ENCODE measurements around the gene FBRS.
A peak's percentile ranks its signal among the peaks of the same experiment; 100 is the strongest.
"Not testable (repeated sequence)": the region's sequence is repeated elsewhere in the genome, so short reads cannot be mapped to it uniquely, and the experiment has no call there.

The FBRS gene

DNA sequence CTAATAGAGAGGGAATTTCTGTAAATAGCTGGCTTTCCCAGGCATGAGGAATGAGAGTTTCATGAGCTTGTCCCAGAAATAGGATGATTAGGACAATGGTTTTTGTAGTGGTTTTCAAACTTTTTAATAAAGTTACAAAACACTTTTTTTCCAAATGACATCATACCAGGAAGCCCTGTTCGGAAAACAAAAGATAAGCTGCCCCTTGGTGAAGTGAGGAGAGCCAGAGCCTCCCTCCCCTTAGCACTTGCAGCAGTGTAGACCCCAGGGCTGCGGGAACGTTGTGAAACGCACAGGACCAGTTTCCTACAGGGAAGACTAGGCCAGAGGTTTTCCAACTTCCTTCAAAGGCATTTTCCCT is 7.6 kb downstream of the FBRS start:
- DNase-seq = no peak

DNA sequence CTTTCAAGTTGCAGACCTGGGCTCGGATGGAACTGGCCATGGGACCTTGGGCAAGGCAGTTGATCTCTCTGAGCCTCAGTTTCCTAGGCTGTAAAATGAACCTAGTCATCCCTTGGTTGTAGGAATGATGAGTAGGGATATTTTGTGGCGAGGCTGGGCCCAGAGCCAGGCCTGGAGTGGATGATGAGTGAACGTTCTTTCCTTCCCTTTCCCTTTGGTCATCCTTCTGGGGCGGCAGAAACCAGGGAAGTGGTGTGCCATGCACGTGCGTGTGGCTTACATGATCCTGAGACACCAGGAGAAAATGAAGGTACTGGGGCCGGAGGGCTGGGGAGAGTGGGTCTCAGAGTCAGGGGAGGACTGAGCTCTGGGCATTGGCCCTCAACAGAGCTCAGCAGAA is 8.4 kb downstream of the FBRS start:
- no peak for DNase-seq

DNA sequence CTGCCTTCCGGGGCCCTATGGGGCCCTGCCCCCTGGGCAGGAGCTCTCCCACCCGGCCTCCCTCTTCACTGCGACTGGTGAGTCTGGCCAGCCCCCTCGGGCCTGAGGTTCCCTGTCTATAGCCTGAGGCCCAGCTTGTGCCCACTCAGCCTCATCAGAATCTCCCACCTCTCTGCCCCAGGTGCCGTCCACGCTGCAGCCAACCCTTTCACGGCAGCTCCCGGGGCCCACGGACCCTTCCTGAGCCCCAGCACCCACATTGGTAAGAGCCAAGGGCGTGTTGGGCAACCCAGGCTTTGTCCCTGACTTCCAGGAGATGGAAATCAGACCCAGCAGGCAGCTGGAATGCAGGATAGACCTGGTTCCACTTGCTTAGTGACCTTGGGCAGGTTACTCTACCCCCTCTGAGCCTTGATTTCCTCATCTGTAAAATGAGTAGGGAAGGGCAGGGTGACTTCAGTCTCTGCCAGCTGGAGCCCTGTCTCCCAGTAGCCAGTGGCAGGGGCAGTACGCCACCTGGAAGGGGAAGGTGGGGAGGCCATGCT is 9.2 kb downstream of the FBRS start:
- DNase-seq = no peak

DNA sequence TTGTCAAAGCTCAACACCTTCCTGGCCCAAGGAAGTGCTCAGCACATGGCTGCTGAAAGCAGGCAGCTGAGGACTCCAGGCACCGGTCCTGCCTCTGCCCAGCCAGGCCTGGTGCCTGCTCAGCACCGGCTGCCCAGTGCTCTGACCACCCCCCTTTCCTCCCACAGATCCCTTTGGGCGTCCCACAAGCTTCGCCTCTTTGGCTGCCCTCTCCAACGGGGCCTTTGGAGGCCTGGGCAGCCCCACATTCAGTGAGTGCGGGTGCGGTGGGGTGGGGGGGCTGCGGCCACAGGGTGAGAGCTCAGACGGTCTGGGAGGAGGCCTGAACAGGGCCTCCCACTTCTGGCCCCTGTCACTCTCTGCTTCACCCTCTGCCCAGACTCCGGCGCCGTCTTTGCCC is 10.2 kb downstream of the FBRS start:
- DNase-seq = no peak

DNA sequence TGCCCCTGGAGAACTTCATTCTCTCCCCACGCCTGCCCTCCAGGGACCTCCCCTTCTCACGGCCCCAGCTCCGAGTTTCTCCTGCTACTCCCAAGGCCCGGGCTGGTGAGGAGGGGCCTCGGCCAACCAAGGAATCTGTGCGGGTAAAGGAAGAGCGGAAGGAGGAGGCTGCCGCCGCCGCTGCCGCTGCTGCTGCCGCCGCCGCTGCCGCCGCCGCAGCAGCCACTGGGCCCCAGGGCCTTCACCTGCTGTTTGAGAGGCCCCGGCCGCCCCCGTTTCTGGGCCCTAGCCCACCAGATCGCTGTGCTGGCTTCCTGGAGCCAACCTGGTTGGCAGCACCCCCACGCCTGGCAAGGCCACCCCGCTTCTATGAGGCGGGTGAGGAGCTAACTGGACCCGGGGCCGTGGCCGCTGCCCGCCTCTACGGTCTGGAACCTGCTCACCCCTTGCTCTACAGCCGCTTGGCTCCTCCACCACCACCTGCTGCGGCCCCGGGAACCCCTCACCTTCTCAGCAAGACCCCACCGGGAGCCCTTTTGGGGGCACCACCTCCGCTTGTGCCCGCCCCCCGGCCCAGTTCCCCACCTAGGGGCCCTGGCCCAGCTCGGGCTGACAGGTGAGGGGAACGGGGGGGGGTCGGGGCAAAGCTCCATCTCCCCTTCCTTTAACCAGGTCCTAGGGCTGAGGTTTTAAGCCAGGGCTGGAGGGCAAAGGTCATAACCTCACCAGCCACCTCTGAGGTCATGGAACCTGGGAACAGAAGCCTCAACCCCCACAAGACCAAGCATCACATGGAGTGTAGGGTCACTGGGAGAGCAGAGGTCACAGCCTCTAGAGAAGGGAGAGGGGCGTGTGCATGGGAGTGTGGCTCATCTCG is 11.0 kb downstream of the FBRS start:
- DNase-seq = no peak

DNA sequence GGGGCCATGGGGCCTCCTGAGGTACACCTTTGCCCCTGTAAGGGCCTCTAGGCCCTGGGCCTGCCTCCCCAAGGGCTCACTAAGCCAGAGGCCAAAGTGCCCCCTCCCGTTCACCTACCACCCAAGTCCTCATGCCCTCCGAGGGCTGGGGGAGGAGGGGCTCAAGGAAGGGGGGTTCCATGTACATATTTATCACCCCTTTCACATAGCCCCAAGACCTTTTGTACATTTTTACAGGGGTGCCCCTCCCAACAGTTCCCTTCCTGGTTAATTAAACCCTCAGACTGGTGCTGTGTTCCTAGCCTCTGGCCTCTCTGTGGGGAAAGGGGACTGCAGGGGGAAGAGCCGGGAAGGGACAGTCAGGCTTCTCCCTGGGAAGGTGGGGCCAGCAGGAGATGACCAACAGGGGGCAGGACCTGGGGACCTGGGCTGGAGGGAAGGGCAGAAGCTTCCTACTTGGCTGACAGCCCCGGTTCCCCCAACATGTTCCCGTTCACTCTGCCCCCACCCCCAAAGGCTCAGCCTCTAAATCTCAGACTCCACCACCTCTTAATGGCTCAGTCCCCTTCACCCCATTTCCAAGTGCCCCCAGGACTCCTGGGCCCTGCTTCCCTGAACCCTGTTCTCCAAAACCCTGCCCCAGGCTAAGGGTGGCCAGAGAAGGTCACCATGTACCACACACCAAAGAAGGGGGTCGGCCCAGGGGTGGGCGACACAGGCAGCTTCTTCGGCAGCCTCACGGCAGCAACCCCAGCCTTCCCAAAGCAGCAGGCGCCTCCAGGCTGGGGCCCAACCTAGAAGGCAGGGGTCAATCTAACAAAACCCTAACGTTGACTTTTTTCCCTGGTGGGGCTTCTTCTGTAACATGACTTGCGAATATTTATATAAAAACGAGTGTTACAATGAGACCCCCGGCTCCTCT is 11.9 kb downstream of the FBRS start:
- DNase-seq = no peak

DNA sequence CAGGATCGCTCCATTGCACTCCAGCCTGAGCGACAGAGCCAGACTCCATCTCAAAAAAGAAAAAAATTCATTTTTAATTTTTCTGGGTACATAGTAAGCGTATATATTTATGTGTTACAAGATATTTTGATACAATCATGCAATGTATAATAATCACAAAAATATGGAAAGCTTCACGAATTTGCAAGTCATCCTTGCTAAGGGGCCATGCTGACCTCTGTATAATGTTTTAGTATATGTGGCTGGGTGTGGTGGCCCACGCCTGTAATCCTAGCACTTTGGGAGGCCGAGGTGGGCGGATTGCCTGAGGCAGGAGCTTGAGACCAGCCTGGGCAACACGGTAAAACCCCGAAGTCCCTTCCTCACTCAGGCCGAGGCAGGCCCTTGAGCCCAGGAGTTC is 16.9 kb downstream of the FBRS start:
- no peak for DNase-seq

DNA sequence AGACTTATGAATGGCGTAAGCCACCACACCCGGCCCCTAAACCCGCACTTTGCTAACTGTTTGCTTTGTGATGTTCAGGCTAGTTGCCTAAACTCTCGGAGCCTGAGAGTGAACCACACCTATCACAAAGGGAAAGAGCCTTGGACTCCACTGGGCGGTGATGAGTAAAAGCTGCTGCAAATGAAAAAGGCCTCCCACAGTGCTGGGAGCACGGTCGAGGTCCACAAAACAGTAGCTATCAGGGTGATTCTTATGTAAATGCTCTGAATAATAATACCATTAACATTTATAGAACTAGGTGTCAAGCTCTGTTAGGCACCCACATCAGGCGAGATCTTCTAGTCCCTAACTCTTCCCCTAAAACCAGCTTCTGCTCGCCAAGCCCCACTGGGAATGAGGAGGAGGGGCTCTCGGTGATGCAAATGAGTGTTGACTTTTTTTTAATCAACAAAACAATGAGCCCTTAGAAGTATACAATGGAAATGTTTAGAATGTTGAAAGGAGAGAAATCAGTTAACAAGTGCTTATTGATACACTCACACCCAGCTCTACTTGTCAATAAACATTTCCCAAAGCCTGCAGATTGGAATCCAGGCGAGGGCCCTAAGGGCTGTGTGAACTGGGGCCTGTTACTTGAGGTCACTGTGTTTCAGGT is 19.8 kb downstream of the FBRS start:
- DNase-seq = no peak

DNA sequence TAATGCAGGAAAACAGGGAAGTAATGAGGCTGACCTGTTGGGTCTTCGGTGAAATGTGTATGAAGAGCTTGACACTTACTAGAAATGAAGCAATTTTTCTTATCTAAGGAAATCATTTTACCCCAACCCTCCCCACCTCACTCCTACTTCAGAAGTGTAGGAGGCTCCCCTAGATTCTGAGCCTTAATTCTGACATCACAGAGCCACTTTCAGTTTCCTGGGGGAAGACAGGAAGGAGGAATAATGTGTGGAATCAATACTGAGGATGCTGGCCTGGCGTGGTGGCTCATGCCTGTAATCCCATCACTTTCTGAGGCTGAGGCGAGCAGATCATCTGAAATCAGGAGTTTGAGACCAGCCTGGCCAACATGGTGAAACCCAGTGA is 20.3 kb downstream of the FBRS start:
- DNase-seq = no peak

DNA sequence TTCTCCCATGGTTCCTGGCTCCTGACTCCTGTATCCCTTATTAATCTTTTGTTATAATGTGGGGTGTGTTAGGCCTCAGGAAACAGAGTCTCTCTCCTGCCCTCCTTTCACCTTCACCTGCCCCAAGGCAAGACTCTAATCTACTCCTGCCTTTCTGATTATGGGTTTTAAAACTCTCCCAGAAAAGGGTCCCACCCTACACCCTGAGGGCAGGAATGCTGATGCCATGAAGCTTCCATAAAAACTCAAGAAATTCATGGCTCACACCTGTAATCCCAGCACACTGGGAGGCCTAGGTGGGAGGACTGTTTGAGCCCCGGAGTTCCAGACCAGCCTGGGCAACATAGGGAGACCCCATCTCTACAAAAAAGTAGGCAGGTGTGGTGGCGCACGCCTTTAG is 22.1 kb downstream of the FBRS start:
- DNase-seq = no peak

DNA sequence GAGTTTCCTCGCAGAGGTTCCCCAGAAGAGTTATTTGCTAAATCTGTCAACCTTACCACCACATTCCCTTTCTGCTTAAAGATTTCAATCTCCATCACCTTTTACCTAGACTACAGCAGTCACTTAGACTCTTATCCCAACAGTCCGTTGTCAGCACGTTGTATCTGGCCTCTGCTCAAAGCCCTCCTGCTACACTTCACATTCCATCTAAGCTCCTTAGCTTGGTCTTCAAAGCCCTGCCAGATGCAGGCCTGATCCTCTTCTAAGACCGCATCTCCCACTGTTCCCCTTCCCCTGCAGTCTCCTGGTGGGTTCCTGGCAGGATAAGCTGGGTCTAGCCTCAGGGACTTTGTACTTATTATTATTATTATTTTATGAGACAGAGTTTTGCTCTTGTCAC is 30.5 kb downstream of the FBRS start:
- no peak for DNase-seq

DNA sequence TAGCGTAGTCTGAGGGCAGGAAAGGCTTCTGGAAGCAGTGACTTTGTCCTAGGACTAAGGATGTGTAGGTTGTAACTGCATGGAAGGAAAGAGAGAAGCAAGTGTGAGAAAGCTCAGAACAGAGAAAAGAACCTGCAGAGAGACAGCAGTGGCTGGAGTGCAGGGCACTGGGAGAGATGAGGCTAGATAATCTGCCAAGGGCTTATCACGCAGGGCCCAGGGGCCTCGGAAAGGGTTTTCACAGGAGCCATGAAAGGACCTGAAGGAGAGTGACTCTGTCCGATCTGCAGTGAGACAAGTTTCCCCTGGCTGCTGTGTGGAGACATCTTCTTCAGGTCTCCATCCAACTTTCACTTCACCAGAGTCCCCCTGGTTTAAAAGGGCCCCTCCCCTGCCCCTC is 33.7 kb downstream of the FBRS start:
- DNase-seq = no peak

DNA sequence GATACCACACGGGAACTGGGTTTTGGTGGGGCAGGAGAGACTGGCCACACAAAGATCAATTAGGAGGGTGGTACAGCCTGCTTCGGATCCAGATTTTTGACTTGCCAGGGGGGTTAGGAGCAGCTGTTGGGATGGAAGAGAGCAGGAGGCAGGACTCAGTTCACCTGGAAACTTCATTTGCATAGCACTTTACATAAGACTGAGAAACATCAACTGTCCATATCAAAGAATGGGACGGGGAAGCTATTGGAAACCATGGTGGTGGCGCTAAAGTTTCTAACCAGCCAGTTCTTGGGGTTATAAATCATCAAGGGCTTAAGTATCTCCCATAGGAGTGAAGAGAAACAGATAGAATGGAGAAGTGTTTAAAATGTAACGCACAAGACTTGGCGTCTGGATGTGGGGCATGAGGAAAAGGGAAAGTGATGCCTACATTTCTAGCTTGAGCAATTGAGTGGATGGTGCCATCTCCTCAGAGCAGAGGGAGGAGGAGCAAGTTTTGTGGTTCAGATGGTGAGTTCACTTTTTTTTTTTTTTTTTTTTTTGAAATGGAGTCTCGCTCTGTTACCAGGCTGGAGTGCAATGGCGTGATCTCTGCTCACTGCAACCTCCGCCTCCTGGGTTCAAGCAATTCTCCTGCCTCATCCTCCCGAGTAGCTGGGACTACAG is 34.3 kb downstream of the FBRS start:
- no peak for DNase-seq

DNA sequence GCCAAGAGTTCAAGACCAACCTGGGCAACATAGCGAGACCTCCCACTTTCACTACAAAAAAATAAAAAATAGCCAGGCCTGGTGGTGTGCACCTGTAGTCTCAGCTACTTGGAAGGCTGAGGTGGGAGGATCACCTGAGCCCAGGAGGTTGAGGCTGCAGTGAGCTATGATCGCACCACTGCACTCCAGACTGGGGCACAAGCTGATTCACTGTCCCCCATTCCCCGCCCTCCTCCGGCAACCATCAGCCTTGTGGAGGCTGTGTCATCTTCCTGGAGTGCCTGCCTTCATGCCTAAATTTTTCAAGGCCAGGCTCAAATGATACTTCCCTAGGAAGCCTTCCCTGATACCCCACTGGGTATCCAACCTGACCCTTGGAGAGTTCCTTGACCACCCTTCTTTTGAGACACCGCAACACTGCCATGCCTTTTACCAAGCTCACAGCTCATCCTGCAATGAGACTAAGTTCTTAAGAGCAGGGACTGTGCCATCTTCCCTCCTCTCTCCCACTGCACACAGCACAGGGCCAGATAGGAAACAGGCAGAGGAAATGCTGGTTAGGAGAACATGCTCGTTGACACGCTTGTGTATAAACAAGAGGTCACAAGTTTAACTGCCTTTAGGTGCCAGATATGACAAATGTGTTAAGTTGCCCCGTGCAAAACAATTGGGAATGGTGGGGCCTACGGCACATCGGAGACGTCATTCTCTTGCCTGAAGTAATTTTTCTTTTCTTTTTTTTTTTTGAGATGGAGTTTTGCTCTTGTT is 36.9 kb downstream of the FBRS start:
- no peak for DNase-seq

DNA sequence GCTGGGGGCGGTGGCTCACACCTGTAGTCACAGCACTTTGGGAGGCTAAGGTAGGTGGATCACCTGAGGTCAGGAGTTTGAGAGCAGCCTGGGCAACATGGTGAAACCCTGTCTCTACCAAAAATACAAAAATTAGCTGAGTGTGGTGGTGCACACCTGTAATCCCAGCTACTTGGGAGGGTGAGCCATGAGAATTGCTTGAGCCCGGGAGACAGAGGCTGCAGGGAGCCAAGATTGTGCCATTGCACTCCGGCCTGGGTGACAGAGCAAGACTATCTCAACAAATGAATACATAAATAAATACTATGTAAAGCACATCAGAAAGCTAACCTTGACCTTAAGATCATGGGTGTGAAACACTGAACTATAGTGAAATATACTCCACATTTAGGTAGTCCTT is 38.4 kb downstream of the FBRS start:
- DNase-seq = not testable (repeated sequence)

DNA sequence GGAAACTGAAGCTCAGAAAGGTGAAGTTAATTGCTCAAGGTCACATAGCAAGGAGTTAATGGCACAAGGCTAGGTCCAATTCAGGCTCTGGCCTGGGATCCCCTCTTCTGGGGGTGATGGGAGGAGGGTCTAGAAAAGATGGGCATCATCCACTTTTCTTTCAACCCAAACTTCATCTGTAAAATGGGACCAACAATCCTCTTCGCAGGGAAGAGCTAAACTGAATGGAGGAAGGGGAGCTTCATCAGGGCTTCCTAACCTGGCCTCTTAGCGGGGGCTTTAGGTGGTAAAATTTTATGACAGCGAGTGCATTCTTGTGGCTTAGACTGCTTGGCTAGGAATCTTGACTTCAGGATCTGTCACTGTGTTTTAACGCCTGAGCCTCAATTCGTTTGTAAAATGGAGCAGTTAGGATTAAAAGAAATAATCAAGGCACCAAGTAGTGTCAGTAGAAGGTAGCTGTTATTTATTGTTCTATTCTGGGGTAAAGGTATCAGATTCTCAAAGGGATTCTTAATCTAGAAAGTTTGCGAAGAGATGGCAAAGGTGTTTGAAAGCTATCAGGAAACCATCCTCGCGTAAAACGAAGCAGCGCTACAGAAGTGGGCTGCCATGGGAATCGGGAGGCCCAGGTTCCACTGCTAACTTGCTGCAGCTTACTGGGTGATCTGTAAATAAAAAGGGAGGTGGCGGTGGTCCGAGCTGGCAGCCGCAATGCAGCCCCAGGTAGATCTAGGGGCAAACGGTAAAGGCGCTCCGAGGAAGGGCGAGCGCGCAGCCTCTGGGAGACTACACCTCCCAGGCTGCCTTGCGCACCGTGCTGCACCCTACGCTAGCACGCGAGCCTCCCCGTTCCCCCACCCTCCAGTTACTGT is 39.3 kb downstream of the FBRS start:
- DNase-seq = peak; percentile 11

DNA sequence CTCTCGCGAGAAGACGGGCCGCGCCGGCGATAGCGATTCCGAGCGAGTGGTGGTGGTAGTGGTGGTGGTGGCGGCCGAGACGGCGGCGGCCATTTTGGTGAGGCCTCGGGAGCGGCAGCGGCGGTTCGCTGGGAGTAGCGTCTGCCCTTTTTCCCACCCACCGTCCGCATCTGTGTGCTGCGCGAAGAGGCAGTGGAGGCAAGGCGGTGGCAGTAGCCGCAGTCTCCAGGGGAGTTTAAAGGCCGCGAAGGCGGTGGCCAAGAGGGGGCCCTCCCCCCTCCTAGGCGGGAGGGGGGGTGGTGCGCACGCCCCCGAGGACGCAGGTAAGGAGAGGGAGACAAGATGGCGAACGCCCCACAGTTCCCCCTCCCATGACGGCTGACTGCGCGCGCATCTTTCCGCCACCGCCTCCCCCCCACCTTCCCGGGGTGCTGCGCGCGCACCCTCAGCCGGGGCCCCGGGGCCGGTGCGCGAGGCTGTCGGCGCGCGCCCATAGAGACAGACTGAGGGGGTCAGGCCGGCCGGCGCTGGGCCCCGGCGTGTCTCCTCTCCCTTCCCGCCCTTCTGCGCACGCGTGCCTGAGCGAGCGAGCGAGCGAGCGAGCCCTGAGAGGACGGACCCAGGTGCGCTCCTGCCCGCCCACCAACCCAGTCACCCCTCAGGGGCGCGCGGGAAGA is 40.0 kb downstream of the FBRS start:
- DNase-seq = peak; percentile 97

DNA sequence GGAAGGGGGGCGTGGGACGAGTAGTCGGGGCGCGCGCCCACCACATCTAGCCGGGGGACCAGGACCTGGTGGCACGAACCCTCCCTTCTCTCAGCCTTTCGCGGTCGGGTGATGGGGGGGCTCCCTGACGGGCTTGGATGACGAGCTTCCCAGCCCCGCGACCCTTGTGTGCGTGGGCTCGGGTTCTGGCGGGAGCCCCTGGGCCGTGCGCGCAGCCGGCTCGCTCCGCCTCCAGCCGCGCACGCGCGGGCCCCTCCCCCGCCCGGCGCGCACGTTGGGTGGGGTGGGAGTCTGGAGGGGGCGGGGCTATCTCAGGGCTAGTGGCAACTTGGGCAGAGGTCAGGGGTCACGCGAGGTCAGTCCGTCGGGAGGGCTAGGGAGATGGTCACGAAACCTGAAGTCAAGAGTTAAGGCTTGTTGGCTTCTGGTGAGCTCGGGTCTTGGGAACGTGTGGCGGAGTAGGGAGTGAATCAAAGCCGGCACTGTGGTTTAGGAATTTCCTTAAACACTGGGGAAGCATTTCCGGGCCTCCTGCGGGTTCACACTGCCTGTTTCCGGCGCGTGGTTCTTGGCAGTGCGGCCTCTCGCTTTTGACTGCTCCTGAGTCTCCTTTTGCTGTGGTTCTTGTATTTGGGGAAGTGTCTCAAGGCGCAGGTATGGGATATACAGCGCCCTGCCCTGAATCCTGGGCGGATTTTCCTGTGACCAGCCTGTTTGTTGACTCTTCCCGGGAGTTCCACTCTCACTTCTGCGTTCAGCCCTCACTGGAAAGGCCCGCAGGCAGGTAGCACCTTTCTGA is 40.8 kb downstream of the FBRS start, which contains the start of gene SRCAP:
Gene SRCAP (plus strand): TSS at position 356 of the 799 bp plus-strand sequence. CDS start 1,654 bp downstream, outside the sequence.
- peak; percentile 74 for DNase-seq

DNA sequence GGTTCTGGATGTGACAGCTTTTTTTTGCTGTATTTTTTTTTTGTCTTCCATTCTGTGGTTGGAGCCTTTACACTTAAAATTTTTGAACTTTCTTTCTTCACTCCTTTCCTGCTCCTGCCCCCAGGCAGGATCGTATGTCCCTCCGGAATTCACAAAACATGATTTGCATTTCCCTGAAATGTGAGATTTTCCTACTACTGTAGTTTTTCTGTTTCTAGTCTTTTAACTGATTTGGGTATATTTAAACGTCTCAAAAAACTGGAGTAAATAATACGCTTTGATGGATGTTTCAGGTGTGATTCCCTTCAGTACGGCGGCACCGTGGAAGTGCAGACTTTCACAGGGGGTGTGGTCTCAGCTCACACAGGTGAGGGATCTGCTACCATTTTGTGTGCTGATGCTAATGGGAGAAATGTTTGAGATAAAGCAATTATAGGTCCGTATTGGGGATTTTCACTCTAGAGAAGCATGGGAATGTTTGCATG is 41.4 kb downstream of the FBRS start:
- DNase-seq = no peak
